Measurements from ENCODE around the gene MRNIP.

DNA sequence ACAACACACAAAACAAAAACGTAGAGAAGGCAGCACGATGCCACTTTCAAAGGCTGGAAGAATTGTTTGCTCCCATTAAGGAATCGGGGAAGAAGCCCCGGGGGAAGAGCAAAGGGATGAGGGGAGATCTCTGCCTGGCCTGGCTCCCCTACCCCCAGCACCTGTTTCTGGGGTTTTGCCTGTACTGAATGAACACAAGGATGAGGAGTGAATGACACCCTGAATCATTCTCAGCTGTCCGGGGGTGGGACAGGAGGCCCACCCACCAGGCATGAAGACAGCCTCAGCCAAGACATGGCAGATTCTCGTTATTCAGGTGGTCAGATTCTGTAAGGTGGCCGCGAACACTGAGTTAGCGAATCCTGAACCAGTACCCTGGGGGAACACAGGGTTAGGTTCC is 41.6 kb upstream of the MRNIP start:
- TF ChIP-seq ZNF274 (IDR thresholded peaks at IDR 0.05; ENCODE audit: low read depth, low read length) (no peak), SUZ12 (IDR thresholded peaks at IDR 0.05; ENCODE audit: extremely low read depth, insufficient read depth, insufficient read length) (no peak), YY1 (IDR thresholded peaks at IDR 0.05; ENCODE audit: insufficient read depth, insufficient read length) (no peak)
